Measurements from ENCODE around the gene C1orf53. TPM values are rescaled to one million over a fixed set of nuclear protein-coding genes. Genes with fewer than 3 reads are reported as not detected.

Gene C1orf53
- total and polyA plus RNA-seq, 2 of the 13 experiments (the other 11 are each of a cell fraction or from before 2014, with no cell fraction given), result 5.8 to 10.1 TPM

DNA sequence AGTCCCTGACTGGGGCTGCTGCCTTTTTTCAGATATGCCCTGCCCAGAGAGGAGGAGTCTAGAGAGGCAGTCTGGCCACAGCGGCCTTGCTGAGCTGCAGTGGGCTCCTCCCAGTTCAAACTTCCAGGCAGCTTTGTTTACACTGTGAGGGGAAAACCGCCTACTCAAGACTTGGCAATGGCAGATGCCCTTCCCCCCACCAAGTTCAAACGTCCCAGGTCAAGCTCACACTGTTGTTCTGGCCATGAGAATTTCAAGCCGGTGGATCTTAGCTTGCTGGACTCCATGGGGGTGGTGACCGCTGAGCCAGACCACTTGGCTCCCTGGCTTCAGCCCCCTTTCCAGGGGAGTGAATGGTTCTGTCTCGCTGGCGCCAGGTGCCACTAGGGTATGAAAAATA, 18.3 kb upstream of the C1orf53 start (continued):
- TF ChIP-seq NFKB2 (CRISPR knock-in tag; IDR thresholded peaks at IDR 0.05; ENCODE audit: borderline replicate concordance), result no peak; the same call in 1 of the 2 replicates
- TF ChIP-seq, protein P1, sequence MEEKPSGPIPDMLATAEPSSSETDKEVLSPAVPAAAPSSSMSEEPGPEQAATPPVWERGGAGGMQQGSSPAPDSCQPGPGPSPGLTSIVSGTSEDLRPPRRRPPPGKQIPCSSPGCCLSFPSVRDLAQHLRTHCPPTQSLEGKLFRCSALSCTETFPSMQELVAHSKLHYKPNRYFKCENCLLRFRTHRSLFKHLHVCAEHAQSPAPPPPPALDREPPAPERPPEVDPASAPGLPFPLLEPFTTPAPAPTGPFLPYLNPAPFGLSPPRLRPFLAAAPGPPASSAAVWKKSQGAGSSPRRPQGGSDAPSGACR (CRISPR knock-in tag; IDR thresholded peaks at IDR 0.05), result peak; percentile 57; the same call in 1 of the 2 replicates
- TF ChIP-seq SMAD9 (CRISPR knock-in tag; IDR thresholded peaks at IDR 0.05), result no peak
- TF ChIP-seq, protein P2, sequence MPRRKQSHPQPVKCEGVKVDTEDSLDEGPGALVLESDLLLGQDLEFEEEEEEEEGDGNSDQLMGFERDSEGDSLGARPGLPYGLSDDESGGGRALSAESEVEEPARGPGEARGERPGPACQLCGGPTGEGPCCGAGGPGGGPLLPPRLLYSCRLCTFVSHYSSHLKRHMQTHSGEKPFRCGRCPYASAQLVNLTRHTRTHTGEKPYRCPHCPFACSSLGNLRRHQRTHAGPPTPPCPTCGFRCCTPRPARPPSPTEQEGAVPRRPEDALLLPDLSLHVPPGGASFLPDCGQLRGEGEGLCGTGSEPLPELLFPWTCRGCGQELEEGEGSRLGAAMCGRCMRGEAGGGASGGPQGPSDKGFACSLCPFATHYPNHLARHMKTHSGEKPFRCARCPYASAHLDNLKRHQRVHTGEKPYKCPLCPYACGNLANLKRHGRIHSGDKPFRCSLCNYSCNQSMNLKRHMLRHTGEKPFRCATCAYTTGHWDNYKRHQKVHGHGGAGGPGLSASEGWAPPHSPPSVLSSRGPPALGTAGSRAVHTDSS (CRISPR knock-in tag; conservative IDR thresholded peaks at IDR 0.05), result no peak
- TF ChIP-seq, protein P3, sequence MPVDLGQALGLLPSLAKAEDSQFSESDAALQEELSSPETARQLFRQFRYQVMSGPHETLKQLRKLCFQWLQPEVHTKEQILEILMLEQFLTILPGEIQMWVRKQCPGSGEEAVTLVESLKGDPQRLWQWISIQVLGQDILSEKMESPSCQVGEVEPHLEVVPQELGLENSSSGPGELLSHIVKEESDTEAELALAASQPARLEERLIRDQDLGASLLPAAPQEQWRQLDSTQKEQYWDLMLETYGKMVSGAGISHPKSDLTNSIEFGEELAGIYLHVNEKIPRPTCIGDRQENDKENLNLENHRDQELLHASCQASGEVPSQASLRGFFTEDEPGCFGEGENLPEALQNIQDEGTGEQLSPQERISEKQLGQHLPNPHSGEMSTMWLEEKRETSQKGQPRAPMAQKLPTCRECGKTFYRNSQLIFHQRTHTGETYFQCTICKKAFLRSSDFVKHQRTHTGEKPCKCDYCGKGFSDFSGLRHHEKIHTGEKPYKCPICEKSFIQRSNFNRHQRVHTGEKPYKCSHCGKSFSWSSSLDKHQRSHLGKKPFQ (CRISPR knock-in tag; IDR thresholded peaks at IDR 0.05; ENCODE audit: insufficient replicate concordance), result no peak
- TF ChIP-seq, protein P4, sequence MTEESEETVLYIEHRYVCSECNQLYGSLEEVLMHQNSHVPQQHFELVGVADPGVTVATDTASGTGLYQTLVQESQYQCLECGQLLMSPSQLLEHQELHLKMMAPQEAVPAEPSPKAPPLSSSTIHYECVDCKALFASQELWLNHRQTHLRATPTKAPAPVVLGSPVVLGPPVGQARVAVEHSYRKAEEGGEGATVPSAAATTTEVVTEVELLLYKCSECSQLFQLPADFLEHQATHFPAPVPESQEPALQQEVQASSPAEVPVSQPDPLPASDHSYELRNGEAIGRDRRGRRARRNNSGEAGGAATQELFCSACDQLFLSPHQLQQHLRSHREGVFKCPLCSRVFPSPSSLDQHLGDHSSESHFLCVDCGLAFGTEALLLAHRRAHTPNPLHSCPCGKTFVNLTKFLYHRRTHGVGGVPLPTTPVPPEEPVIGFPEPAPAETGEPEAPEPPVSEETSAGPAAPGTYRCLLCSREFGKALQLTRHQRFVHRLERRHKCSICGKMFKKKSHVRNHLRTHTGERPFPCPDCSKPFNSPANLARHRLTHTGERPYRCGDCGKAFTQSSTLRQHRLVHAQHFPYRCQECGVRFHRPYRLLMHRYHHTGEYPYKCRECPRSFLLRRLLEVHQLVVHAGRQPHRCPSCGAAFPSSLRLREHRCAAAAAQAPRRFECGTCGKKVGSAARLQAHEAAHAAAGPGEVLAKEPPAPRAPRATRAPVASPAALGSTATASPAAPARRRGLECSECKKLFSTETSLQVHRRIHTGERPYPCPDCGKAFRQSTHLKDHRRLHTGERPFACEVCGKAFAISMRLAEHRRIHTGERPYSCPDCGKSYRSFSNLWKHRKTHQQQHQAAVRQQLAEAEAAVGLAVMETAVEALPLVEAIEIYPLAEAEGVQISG (CRISPR knock-in tag; IDR thresholded peaks at IDR 0.05), result peak; percentile 43; the same call in 1 of the 2 replicates
- peak; percentile 66 for TF ChIP-seq HIVEP1 (CRISPR knock-in tag; IDR thresholded peaks at IDR 0.05)
- no peak for TF ChIP-seq FOSL1 (CRISPR knock-in tag; IDR thresholded peaks at IDR 0.05; ENCODE audit: borderline replicate concordance)
- peak; percentile 90 for TF ChIP-seq POGZ (CRISPR knock-in tag; IDR thresholded peaks at IDR 0.05)
- no peak for TF ChIP-seq ZFP36L1 (CRISPR knock-in tag; IDR thresholded peaks at IDR 0.05)
- TF ChIP-seq MEIS2 (CRISPR knock-in tag; IDR thresholded peaks at IDR 0.05), result no peak
- no peak for TF ChIP-seq NFATC3 (CRISPR knock-in tag; IDR thresholded peaks at IDR 0.05)
- no peak for TF ChIP-seq ATF1 (CRISPR knock-in tag; IDR thresholded peaks at IDR 0.05)
- TF ChIP-seq RFXAP (CRISPR knock-in tag; IDR thresholded peaks at IDR 0.05; ENCODE audit: borderline replicate concordance), result no peak
- TF ChIP-seq ZBTB3 (CRISPR knock-in tag; IDR thresholded peaks at IDR 0.05; ENCODE audit: borderline replicate concordance, low read depth), result no peak
- TF ChIP-seq, protein P5, sequence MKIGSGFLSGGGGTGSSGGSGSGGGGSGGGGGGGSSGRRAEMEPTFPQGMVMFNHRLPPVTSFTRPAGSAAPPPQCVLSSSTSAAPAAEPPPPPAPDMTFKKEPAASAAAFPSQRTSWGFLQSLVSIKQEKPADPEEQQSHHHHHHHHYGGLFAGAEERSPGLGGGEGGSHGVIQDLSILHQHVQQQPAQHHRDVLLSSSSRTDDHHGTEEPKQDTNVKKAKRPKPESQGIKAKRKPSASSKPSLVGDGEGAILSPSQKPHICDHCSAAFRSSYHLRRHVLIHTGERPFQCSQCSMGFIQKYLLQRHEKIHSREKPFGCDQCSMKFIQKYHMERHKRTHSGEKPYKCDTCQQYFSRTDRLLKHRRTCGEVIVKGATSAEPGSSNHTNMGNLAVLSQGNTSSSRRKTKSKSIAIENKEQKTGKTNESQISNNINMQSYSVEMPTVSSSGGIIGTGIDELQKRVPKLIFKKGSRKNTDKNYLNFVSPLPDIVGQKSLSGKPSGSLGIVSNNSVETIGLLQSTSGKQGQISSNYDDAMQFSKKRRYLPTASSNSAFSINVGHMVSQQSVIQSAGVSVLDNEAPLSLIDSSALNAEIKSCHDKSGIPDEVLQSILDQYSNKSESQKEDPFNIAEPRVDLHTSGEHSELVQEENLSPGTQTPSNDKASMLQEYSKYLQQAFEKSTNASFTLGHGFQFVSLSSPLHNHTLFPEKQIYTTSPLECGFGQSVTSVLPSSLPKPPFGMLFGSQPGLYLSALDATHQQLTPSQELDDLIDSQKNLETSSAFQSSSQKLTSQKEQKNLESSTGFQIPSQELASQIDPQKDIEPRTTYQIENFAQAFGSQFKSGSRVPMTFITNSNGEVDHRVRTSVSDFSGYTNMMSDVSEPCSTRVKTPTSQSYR (CRISPR knock-in tag; IDR thresholded peaks at IDR 0.05; ENCODE audit: borderline replicate concordance), result peak; percentile 100
- no peak for TF ChIP-seq POLR2AphosphoS2 (IDR thresholded peaks at IDR 0.05; ENCODE audit: low read depth, low read length)

Measured in HepG2 (cell line).